ENCODE data around the gene PTPRN2.

- TF ChIP-seq POLR2A (IDR thresholded peaks at IDR 0.05): no peak
- TF ChIP-seq EP300 (IDR thresholded peaks at IDR 0.05): no peak
- no peak for TF ChIP-seq CTCF (IDR thresholded peaks at IDR 0.05)
- no peak for TF ChIP-seq POLR2AphosphoS5 (IDR thresholded peaks at IDR 0.05)
Measured at GRCh38 chr7:157866336-157866924, 721.2 kb downstream of the PTPRN2 start.

Data from sigmoid colon (tissue), 4 donors.